GM19397 (cell line): ENCODE measurements around the gene MLEC.
A peak's percentile ranks its signal among the peaks of the same experiment; 100 is the strongest.
"Not testable (repeated sequence)": the region's sequence is repeated elsewhere in the genome, so short reads cannot be mapped to it uniquely, and the experiment has no call there.

Experiments
- ATAC-seq: cut with Tn5 transposase; IDR thresholded peaks from one replicate; pipeline ENCODE4 v1.9.1; 2021; ENCODE audit warnings: mild to moderate bottlenecking, moderate library complexity; ENCODE audit not compliant: unreplicated experiment

The MLEC gene

DNA sequence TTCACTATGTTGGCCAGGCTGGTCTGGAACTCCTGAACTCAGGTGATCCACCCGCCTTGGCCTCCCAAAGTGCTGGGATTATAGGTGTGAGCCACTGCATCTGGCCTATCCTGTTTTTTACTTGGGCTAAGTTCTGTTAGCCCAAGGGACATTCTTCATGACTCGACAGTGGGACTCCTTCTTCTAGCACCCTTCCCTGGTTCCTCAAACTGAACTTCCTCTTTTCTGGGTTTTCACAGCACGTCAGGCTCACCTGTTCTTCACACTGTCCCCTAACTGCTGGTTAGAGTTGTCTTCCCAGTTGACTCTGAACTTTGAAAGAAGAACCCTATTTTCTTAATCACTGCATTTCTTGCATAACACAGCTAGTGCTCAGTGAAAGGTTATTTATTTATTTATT lies 24.1 kb upstream of the MLEC start:
- no peak for ATAC-seq

DNA sequence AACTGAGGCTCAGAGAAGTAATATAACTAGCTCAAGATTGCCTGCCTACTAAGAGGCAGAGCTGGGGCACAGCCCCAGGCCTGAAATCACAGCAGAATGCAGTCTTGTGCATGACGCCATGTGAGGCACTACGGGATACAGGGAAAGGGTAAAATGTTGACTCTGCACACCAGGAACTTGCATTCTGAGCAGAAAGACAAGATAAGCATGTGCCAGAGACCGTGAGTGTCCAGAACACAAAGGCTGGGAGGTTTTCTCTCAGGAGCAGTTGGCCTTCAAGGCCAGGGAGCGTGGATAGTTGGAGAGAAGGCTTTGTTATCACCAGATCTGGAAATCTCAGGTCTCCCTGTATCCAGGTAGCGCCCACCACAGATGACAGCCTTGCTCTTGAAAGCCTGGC lies 23.2 kb upstream of the MLEC start:
- no peak for ATAC-seq

DNA sequence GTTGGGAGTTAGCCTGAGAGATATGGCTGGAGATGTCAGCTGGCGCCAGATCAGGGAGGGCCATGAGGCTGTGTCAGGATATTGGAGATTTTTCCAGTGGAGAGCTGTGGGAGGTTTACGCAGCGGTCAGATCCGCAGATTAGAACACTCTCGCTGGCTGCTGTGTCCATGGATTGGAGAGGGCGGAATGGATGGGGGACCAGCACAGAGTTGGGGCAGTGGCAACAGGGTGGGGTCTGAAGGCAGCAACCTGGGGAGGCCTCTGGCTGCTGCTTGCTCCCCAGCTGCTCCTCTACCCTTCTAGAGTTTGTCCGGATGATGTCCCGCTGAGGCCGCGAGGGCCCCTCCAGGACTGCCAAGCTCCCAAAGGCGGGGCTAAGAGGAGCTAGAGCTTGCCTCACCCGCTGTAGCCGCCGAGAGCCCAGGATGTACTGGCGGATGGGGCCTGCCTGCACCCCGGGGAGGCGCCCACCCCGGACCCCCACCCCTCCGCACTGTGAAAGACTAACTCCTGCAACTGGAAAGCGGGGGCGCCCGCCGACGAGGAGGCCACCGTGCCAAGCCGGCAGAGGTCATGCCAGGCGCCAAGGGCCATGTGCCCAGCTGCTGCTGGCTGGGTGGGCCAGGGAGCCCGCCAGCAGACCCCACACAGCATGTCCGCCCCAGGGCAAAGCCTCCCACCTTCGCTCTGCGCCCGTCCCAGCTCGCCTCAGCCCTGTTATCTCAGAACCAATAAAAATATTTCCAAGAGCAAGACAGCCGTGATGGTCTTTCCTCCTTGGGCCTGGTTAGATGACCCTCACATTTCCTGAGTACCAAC lies 20.2 kb upstream of the MLEC start:
- no peak for ATAC-seq

DNA sequence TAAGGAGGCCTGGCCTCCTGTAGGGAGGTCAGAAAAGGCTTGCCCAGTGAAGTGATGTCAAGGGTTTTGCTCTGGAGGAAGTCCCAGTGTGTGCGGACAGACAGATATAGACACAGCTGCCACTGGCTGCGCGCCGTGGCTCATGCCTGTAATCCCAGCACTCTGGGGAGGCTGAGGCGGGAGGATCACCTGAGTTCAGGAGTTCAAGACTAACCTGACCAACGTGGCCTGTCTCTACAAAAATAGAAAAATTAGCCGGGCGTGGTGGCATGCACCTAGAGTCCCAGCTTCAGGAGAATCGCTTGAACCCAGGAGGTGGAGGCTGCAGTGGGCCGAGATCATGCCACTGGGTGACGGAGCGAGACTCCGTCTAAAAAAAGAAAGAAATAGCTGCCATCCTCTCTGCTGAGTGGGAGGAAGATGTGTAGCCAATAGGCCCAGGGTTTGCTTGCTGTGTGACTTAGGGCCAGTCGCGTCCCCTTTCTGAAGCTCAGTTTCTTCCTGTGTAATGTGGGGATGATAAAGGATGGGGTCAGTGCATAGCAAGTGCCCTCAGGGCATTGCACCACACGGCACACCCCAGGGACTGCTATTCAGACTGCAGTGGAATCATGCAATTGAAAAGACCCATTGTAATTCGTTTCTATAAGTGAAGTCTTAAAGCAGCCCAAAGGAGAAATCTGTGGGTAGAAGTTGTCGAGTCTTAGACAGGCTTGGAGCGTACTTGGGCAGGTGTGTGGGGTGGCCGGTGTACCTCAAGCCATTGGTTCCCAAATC lies 18.7 kb upstream of the MLEC start:
- no peak for ATAC-seq

- peak; percentile 53 for ATAC-seq
Observed at GRCh38 chr12:120668868-120669840, 17.8 kb upstream of the MLEC start.

DNA sequence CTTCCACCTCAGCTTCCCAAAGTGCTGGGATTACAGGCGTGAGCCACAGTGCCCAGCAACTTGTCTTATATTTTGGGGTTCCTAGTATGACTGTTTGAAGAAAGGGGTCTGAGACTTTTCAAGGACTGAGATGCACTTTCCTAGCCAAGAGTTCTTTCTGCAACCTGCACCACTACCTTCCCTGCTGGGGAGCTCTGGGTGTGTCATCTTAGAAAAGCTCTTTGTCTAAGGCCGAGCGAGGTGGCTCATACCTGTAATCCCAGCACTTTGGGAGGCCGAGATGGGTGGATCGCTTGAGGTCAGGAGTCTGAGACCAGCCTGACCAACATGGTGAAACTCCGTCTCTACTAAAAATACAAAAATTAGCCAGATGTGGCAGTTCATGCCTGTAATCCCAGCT lies 16.7 kb upstream of the MLEC start:
- ATAC-seq, result not testable (repeated sequence)

- ATAC-seq, result no peak
Observed at GRCh38 chr12:120670667-120671066, 16.3 kb upstream of the MLEC start.

GRCh38 chr12:120674097-120674636 lies 12.8 kb upstream of the MLEC start:
- no peak for ATAC-seq

GRCh38 chr12:120677765-120678473 lies 9.0 kb upstream of the MLEC start:
- peak; percentile 47 for ATAC-seq

DNA sequence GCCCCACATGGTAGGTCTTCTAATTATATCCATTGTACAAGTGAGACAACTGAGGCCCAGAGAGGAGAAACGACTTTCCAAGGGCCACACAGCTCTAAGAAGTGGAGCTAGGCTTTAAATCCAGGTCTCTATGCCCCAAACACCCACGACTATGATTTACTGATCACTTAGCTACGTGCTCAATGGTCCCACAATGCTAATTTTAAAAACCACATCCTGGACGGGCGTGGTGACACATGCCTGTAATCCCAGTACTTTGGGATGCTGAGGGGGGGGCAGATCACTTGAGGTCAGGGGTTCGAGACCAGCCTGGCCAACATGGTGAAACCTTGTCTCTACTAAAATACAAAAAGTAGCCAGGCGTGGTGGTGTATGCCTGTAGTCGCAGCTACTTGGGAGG lies 8.4 kb upstream of the MLEC start:
- ATAC-seq, result no peak

DNA sequence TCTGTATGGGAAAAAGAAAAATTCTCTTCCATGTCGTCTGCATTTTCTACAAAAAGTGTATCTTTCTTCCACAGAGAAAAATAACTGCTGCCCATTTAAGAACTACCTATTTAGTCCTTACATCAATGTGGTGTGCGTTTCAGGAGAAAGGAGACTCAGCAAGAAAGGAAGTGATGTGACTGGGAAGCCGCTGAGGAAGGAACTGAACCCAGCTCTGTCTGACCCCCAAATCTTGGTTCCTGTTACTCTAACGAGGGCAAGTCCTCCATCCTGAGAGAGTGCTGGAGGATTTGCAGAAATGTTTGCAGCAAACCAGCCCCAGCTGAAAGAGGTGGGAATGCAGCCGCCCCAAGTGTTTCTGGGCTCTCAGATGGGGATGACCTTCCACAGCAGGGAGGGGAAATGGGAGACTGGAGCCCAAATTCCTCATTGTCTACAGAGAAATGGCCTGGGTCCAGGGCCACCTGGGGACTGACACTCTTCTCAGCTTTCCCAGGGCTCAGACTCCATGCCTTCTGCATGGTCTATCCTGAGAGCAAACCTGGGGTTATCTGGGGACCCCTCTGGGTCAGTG lies 6.7 kb upstream of the MLEC start:
- no peak for ATAC-seq

DNA sequence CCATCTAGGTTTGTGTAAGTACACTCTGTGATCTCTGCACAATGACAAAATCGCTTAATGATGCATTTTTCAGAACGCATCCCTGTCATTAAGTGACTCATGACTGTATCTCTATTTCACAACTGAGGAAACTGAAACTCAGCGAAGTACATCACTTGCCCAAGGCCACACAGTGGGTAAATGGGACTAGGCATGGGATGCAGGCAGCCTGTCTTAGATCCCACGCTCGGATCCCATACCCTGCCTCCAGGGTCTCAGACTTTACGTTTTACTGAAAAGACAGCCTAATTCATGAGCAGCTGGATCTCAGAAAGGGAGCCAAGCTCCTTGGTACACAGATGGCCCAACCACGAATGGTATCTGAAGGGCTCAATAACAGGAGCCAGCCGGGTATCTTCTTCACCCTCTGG lies 2.4 kb upstream of the MLEC start:
- ATAC-seq, result no peak

- ATAC-seq, result no peak
Observed at GRCh38 chr12:120685522-120685921, 1.4 kb upstream of the MLEC start.

DNA sequence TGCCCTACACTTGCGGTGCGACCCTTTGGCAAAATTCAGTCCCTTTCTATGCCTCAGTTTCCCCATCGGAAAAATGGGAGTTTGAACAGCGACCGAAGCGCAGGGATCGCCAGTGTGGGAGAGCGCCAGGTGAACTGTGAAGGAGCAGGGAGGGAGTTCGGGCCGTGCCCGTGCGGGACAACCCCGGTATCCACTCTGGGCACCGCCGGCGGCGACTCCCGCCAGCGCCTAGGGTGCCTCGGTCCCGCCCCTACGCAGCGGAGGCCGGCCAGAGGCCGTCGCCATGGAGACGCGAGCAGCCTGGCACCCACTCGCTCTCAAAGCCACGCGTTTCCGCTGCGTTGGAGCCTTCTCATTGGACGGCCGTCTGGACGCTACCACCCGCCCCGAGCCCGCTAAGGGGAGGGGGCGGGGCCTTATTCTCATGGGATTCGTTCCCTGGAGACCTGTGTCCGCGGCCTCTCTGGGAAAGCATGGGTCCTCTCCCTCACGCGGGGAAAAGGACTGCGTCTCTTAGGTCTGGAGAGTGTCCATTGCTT lies 729 bp upstream of the MLEC start:
- ATAC-seq, result peak; percentile 75

DNA sequence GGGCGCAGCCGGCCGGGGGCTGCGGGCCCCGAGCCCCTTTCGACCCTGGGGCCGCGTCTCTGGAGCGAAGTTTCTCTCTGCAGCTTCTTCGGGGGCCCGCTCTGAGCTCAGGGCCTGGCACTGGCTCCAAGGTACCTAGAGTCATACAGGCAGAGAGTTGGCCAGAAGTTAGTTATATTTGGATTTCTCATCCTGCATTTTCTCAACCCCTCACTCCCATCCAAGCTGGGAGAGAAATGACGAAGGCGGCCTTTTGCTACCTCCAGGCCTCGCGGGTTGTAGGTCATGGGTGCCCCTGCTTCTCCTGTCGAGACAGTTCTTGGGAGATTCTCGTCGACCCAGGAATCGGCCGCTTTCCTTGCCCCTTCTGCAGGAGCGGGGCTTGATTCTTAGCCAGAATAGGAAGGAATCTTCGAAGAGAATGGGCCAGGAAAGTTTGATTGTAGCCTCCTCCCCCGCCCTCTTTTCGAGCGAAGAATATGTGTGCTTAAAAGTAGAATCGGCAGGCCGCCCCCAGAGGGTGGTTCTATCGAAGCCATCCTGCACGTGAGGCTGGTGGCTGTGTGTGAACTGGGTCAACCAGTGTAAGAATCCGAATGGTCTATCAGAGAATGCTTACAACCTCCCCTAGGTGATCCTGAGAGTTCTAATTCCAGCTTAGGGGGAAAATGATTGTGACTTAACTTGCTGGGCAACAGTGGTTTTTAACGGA lies 785 bp downstream of the MLEC start:
- no peak for ATAC-seq

DNA sequence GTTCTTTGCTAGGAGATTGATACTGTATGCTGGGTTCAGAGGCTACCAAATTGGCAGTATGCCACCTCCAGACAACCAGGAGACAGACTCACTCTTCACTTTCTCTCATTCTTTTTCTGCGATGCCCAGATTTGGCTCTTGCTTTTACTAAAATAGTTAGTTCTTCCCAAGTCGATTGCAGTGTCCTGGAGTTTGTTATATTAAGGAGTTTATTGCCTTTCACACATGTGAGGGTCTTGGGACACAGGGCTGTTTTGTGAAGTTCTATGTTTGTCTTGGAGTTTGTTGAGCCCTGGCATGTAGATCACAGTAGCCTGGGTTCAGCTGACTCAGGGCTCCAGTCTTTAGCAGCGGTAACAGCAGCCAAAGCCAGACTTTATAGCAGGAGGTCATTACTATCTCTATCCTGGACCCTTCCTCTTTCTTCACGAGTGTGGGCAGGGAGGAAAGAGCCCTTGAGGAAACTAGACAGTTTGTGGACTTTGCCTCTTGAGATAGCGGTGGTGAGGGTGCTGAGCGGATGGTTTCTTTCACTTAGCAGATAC lies 1.6 kb downstream of the MLEC start:
- no peak for ATAC-seq

GRCh38 chr12:120689397-120690082 lies 2.6 kb downstream of the MLEC start:
- no peak for ATAC-seq

- ATAC-seq, result no peak
Observed at GRCh38 chr12:120690083-120690450, 3.1 kb downstream of the MLEC start.
